GM19043 (cell line): ENCODE data around the gene QSOX1.

Experiments used
- ATAC-seq: cut with Tn5 transposase; IDR thresholded peaks from one replicate; pipeline ENCODE4 v1.9.1; 2021; ENCODE audit warnings: low read depth; ENCODE audit not compliant: unreplicated experiment

Gene QSOX1

GRCh38 chr1:180248731-180249681 lies 94.3 kb downstream of the QSOX1 start:
- no peak for ATAC-seq

- ATAC-seq = no peak
Measured at GRCh38 chr1:180249725-180250498, 95.2 kb downstream of the QSOX1 start.

- ATAC-seq = no peak
Measured at GRCh38 chr1:180250499-180250770, 95.8 kb downstream of the QSOX1 start.

- ATAC-seq = no peak
Measured at GRCh38 chr1:180250883-180251509, 96.3 kb downstream of the QSOX1 start.

GRCh38 chr1:180251526-180252305 lies 97.0 kb downstream of the QSOX1 start:
- no peak for ATAC-seq

- peak; percentile 75 for ATAC-seq
Measured at GRCh38 chr1:180252638-180253536, 98.2 kb downstream of the QSOX1 start.
